ENCODE results near the gene CCR6.
A peak's percentile ranks its signal among the peaks of the same experiment; 100 is the strongest.
"Not testable (repeated sequence)": the region's sequence is repeated elsewhere in the genome, so short reads cannot be mapped to it uniquely, and the experiment has no call there.

CCR6 gene

DNA sequence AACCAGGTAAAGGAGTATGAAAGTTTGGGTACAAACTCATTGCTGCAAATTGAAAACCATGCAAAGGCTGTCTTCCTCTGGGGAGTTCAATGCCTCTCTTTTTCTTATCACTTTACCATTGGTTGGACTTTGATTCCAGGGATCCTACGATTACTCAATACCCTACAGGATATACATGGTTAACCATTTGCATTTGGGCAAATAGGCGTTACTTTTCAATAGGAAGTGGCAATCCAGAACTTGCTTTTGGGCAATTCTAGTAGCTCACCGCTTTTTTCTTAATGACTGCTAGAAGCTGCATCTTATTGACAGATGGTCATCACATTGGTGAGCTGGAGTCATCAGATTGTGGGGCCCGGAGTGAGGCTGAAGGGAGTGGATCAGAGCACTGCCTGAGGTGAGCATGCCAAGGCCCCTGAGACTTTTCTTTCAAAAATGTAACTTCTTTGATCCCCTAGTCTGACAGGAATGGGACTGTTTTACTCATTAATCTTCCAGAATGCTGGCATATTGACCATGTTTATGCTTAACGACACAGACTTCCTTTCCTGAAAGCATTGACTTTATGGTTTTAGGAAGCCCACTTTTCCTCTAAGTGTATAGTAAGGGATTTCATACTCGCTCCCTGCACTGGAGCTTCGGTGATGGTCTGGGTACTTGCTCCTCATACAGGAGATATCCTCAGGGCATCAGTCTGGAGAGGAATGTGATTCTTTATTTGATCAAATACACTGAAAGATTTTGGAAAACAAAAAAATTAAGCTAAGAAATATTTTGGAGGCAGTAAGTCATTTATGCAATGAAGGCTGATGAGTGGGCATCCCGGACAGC, at the start of gene CCR6:
Gene CCR6, plus strand, starts transcription at position 270 of the 831 bp plus-strand sequence. CDS start 13,039 bp downstream, outside the sequence.
- Mint-ChIP-seq H3K4me1 (ENCODE audit: low read depth) (peaks cover 35% of the 10 kb centered on the region), H3K27me3 (peaks cover 4% of the 10 kb centered on the region), H3K27ac (peak within 1 kb of the TSS; percentile 28), H3K4me3 (peak within 1 kb of the TSS; percentile 66), H3K9me3 (peaks cover 6% of the 10 kb centered on the region), H3K36me3 (ENCODE audit: low read depth) (no peaks in the 10 kb centered on the region)
- intact Hi-C loops (cut with micrococcal nuclease) = loop anchor here (5.0 to 10.0 kb wide), 2 partner anchors 36 to 78 kb away; no protein-coding TSS in a partner anchor

- H3K4me1 Mint-ChIP-seq (ENCODE audit: low read depth) = no peaks in the 10 kb centered on the region
- no peak overlapping the region for H3K27ac Mint-ChIP-seq
- peaks cover 2% of the 10 kb centered on the region for H3K27me3 Mint-ChIP-seq
- H3K4me3 Mint-ChIP-seq = no peak overlapping the region
- H3K9me3 Mint-ChIP-seq = peaks cover 19% of the 10 kb centered on the region
- intact Hi-C loops (cut with micrococcal nuclease) = no loop called here
- no peaks in the 10 kb centered on the region for H3K36me3 Mint-ChIP-seq (ENCODE audit: low read depth)
Observed at GRCh38 chr6:167073679-167074274, 49.1 kb upstream of the CCR6 start.

DNA sequence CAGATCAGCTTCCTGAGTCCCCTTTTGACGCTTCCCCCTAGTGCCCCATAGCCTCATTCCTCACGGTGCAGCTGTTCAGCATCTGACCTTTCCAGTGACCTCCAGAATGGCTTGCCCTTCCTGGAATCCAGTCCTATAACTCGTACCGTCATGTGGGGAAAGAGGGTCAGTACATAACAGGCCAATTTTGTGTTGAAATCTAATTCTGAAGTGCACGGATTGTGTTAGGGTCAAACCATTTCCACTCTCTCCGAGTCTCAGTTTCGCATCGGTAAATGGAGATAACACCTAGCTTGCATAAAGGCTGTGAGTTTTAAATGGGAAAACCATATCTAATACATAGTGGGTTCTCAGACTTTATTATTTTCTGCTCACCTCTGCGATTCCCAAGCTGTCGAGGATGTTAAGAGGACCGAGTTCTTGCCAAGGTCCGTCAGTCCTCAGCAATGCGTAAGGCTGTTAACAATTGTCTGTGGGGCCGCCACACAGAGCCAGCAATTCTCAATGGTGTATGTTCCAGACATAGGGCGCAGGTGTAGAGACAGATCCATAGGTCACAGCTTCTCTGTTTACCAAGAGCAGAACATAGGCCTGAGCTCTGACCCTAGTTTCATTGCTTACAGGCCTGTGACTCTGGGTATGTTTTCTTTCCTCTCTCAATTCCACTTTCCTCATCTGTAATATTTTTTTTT, 45.5 kb upstream of the CCR6 start:
- intact Hi-C loops (cut with micrococcal nuclease) = no loop called here
- no peak overlapping the region for H3K27ac Mint-ChIP-seq
- peaks cover 5% of the 10 kb centered on the region for H3K9me3 Mint-ChIP-seq
- H3K27me3 Mint-ChIP-seq = no peaks in the 10 kb centered on the region
- H3K36me3 Mint-ChIP-seq (ENCODE audit: low read depth) = no peaks in the 10 kb centered on the region
- peaks cover 14% of the 10 kb centered on the region for H3K4me1 Mint-ChIP-seq (ENCODE audit: low read depth)
- H3K4me3 Mint-ChIP-seq = no peak overlapping the region

DNA sequence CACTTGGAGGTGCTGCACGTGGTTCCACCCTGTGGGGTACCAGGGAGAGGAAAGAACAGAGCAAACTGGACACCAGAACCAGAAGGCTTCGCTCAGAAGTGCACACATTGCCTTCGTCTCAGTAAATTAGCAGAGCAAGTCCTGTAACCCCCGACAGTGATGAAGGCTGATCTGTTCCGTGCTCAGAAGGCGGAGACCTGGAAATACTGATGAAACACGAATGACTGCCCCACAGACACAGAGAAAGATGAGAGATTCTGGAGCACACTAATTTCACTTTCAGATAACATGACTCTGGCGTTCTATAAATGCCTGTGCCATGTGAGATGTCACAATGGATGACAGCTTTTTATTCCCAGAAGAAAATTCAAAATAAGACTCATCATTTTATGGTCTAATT, 44.2 kb upstream of the CCR6 start:
- intact Hi-C loops (cut with micrococcal nuclease) = no loop called here
- Mint-ChIP-seq H3K4me3 (no peak overlapping the region), H3K9me3 (no peaks in the 10 kb centered on the region), H3K4me1 (ENCODE audit: low read depth) (peaks cover 23% of the 10 kb centered on the region), H3K27ac (no peak overlapping the region), H3K36me3 (ENCODE audit: low read depth) (no peaks in the 10 kb centered on the region), H3K27me3 (peaks cover 3% of the 10 kb centered on the region)

DNA sequence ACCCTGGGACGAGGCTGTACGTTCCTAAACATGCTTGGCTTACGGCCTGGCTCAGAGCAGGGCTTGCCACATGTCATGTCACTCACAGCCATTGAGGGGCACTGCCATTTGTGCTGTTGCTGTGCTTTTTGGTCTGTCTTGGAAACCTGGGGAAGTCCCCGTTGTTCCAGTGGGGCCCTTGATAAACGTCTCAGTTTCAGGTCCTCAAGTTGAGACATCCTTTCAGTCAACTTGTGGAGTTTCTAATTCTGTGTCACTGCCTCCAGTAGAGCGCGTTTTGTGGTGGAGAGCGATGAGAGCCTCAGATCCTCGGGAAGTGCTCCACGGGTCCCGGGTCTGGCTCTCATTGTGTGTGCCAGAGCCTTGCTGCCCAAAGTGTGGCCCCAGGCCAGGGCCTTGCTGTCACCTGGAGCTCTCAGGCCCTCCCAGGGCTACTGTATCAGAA, 43.0 kb upstream of the CCR6 start:
- Mint-ChIP-seq H3K4me1 (ENCODE audit: low read depth) (peaks cover 24% of the 10 kb centered on the region), H3K4me3 (no peak overlapping the region), H3K27ac (peak overlapping the region; percentile 42), H3K9me3 (no peaks in the 10 kb centered on the region), H3K27me3 (peaks cover 4% of the 10 kb centered on the region), H3K36me3 (ENCODE audit: low read depth) (no peaks in the 10 kb centered on the region)
- intact Hi-C loops (cut with micrococcal nuclease) = no loop called here

- Mint-ChIP-seq H3K4me3 (no peak overlapping the region), H3K4me1 (ENCODE audit: low read depth) (peaks cover 48% of the 10 kb centered on the region), H3K9me3 (no peaks in the 10 kb centered on the region), H3K27me3 (peaks cover 7% of the 10 kb centered on the region), H3K27ac (no peak overlapping the region), H3K36me3 (ENCODE audit: low read depth) (no peaks in the 10 kb centered on the region)
- intact Hi-C loops (cut with micrococcal nuclease) = loop anchor here (5.0 kb wide), 1 partner anchor 34 kb away; the partner anchor contains the start of gene CCR6
Observed at GRCh38 chr6:167087857-167088354, 35.0 kb upstream of the CCR6 start.

GRCh38 chr6:167088741-167089140, 34.2 kb upstream of the CCR6 start:
- intact Hi-C loops (cut with micrococcal nuclease) = loop anchor here (5.0 kb wide), 1 partner anchor 34 kb away; the partner anchor contains the start of gene CCR6
- not testable (repeated sequence) for H3K9me3 Mint-ChIP-seq; H3K27ac Mint-ChIP-seq; H3K36me3 Mint-ChIP-seq (ENCODE audit: low read depth); H3K27me3 Mint-ChIP-seq; H3K4me3 Mint-ChIP-seq
- H3K4me1 Mint-ChIP-seq (ENCODE audit: low read depth) = peaks cover 48% of the 10 kb centered on the region

DNA sequence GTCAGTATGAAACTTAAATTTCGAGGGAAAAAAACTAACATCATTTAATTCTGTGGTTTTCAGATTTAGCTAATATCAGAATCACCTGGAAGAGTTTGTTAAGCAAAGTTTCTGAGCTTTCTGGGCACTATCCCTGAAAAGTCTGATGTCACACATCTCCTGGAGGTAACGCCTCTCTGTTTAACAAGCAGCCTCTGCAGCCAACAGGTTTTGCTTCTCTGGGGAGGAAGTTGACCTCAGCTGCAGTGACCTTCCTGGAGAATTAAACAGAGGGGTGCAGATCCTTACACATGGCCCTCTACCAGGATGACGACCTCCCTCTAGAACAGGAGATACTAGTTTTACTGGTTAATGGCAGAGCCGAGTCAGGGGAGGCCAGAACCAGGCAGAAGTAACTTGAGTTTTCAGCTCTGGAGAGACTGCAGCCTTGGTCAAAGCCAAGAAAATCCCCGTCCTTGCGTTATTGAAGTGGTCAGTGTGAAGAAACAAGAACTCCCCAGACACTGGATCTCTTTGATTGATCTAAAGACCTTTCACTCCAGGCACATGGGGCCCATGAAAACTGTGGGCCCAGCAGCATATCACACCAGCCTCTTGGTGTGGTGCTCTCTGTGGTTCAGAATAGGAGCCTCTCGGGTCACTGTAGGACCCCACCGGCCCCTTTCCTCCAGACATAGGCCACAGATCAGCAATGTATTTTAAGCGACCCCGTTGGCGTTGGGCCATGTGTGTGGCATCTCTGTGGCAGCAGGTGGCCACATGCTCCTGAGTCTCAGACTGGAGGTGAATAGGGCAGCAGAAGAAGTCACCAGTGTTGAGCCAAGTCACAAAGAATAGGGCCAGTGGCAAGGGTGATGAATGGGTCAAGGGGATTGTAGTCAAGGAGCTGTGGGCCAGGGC, 33.4 kb upstream of the CCR6 start:
- intact Hi-C loops (cut with micrococcal nuclease) = loop anchor here (2.0 to 10.0 kb wide), 4 partner anchors 33 to 132 kb away; partner anchors contain the start of genes CCR6, CEP43 and RNASET2
- Mint-ChIP-seq H3K27me3 (peaks cover 7% of the 10 kb centered on the region), H3K4me1 (ENCODE audit: low read depth) (peaks cover 55% of the 10 kb centered on the region), H3K4me3 (no peak overlapping the region), H3K36me3 (ENCODE audit: low read depth) (no peaks in the 10 kb centered on the region), H3K27ac (peak overlapping the region; percentile 88), H3K9me3 (no peaks in the 10 kb centered on the region)

- peaks cover 57% of the 10 kb centered on the region for H3K4me1 Mint-ChIP-seq (ENCODE audit: low read depth)
- H3K27me3 Mint-ChIP-seq = peaks cover 7% of the 10 kb centered on the region
- no peak overlapping the region for H3K4me3 Mint-ChIP-seq
- H3K9me3 Mint-ChIP-seq = no peaks in the 10 kb centered on the region
- H3K27ac Mint-ChIP-seq = peak overlapping the region; percentile 88
- H3K36me3 Mint-ChIP-seq (ENCODE audit: low read depth) = no peaks in the 10 kb centered on the region
- intact Hi-C loops (cut with micrococcal nuclease) = loop anchor here (2.0 to 10.0 kb wide), 3 partner anchors 43 to 133 kb away; partner anchors contain the start of genes CEP43 and RNASET2
Observed at GRCh38 chr6:167090171-167090570, 32.7 kb upstream of the CCR6 start.

- no peak overlapping the region for H3K4me3 Mint-ChIP-seq
Observed at GRCh38 chr6:167091026-167091804, 31.7 kb upstream of the CCR6 start.

GRCh38 chr6:167091805-167092107, 31.1 kb upstream of the CCR6 start:
- intact Hi-C loops (cut with micrococcal nuclease) = loop anchor here (2.0 to 10.0 kb wide), 3 partner anchors 45 to 134 kb away; partner anchors contain the start of genes CEP43 and RNASET2
- peaks cover 65% of the 10 kb centered on the region for H3K4me1 Mint-ChIP-seq (ENCODE audit: low read depth)
- H3K36me3 Mint-ChIP-seq (ENCODE audit: low read depth) = no peaks in the 10 kb centered on the region
- no peak overlapping the region for H3K4me3 Mint-ChIP-seq
- H3K9me3 Mint-ChIP-seq = no peaks in the 10 kb centered on the region
- H3K27ac Mint-ChIP-seq = peak overlapping the region; percentile 88
- peaks cover 7% of the 10 kb centered on the region for H3K27me3 Mint-ChIP-seq

More at GRCh38 chr6:167091026-167091804, 31.7 kb upstream of the CCR6 start:
- H3K36me3 Mint-ChIP-seq (ENCODE audit: low read depth) = no peaks in the 10 kb centered on the region
- H3K27ac Mint-ChIP-seq = peak overlapping the region; percentile 88
- intact Hi-C loops (cut with micrococcal nuclease) = loop anchor here (2.0 to 10.0 kb wide), 3 partner anchors 44 to 134 kb away; partner anchors contain the start of genes CEP43 and RNASET2
- H3K9me3 Mint-ChIP-seq = no peaks in the 10 kb centered on the region
- peaks cover 7% of the 10 kb centered on the region for H3K27me3 Mint-ChIP-seq
- H3K4me1 Mint-ChIP-seq (ENCODE audit: low read depth) = peaks cover 65% of the 10 kb centered on the region

DNA sequence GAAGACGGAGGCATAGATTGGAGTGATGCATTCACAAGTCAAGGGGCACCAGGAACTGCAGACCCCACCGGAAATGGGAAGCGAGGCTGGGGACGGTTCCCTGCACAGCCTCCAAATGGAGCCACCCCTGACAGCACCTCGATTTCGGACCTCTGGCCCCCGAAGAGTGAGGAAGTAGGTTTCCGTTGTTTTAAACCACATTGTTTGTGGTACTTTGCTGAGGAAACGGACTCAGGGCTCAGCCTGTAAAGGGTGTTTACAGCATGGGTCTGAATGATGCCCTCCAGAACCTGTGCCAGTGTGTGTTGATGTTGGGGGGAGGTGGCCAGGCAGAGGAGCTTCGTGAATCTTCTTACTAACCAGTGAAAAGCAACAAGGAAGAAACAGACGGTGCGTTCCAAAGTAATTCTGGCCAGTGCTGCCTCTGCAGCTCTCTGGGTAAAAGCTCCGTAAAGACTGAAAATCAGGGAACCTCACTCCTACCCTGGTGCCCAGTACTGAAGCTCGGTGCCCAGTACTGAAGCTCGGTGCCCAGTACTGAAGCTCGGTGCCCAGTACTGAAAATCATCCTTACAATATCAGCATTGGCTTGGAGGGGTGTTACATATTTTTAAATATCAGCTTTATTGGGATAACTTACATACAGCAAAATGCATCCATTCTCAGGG, 30.1 kb upstream of the CCR6 start:
- peaks cover 7% of the 10 kb centered on the region for H3K27me3 Mint-ChIP-seq
- peak overlapping the region; percentile 88 for H3K27ac Mint-ChIP-seq
- H3K4me3 Mint-ChIP-seq = no peak overlapping the region
- peaks cover 65% of the 10 kb centered on the region for H3K4me1 Mint-ChIP-seq (ENCODE audit: low read depth)
- no peaks in the 10 kb centered on the region for H3K36me3 Mint-ChIP-seq (ENCODE audit: low read depth)
- no peaks in the 10 kb centered on the region for H3K9me3 Mint-ChIP-seq
- intact Hi-C loops (cut with micrococcal nuclease) = loop anchor here (5.0 to 10.0 kb wide), 2 partner anchors 98 to 136 kb away; partner anchors contain the start of genes CEP43 and RNASET2
